KMS-11 (cell line): ENCODE data around the gene PEX3.

Experiments
- H2AFZ ChIP-seq: fragments of 200-600 bp; sonication (generic); 2 replicates; pipeline ENCODE4 v1.6.1; 2016; ENCODE audit warnings: antibody characterized with exemption, mixed run types, low read depth
- H3K27ac ChIP-seq: fragments of 200-600 bp; sonication (generic); 2 replicates; pipeline ENCODE4 v1.6.1; 2016; ENCODE audit warnings: mild to moderate bottlenecking, mixed run types
- H3K27me3 ChIP-seq: fragments of 200-600 bp; sonication (generic); 2 replicates; pipeline ENCODE4 v1.6.1; 2017; ENCODE audit warnings: mild to moderate bottlenecking, low read depth, mixed run types, moderate library complexity; ENCODE audit not compliant: insufficient read depth
- H3K36me3 ChIP-seq: fragments of 200-600 bp; sonication (generic); 2 replicates; pipeline ENCODE4 v1.6.1; 2017; ENCODE audit warnings: mild to moderate bottlenecking, mixed run types; ENCODE audit not compliant: insufficient read depth
- H3K4me1 ChIP-seq: fragments of 200-600 bp; sonication (generic); 2 replicates; pipeline ENCODE4 v1.6.1; 2016; ENCODE audit warnings: mild to moderate bottlenecking, low read depth, mixed run types; ENCODE audit not compliant: poor library complexity, severe bottlenecking
- H3K4me2 ChIP-seq: fragments of 200-600 bp; sonication (generic); 2 replicates; pipeline ENCODE4 v1.7.0; 2016; ENCODE audit warnings: mild to moderate bottlenecking, mixed run types
- H3K4me3 ChIP-seq: fragments of 200-600 bp; sonication (generic); IDR thresholded peaks from 2 replicates; pipeline ENCODE4 v1.6.1; 2017; ENCODE audit warnings: low read depth, low read length, mixed read lengths; ENCODE audit not compliant: insufficient read depth
- H3K79me2 ChIP-seq: fragments of 200-600 bp; sonication (generic); 2 replicates; pipeline ENCODE4 v1.6.1; 2016; ENCODE audit warnings: low read depth, mixed run types; ENCODE audit not compliant: insufficient read depth
- H3K9ac ChIP-seq: fragments of 200-600 bp; sonication (generic); 2 replicates; pipeline ENCODE4 v1.6.1; 2016; ENCODE audit warnings: mild to moderate bottlenecking, mixed run types
- H4K20me1 ChIP-seq: fragments of 200-600 bp; sonication (generic); 2 replicates; pipeline ENCODE4 v1.6.1; 2016; ENCODE audit warnings: mild to moderate bottlenecking, mixed run types; ENCODE audit not compliant: insufficient read depth
- CTCF ChIP-seq: fragments of 200-600 bp; sonication (generic); conservative IDR thresholded peaks from 2 replicates; pipeline ENCODE4 v1.6.1; 2017; ENCODE audit warnings: low read depth, mild to moderate bottlenecking, antibody characterized with exemption, low read length, moderate library complexity, mixed read lengths

The PEX3 gene

GRCh38 chr6:143410859-143411270 is 39.7 kb upstream of the PEX3 start:
- H3K9ac ChIP-seq: no peak overlapping the region

GRCh38 chr6:143414769-143415168 is 35.8 kb upstream of the PEX3 start:
- no peak overlapping the region for H3K9ac ChIP-seq
- H3K4me1 ChIP-seq: no peaks in the 10 kb centered on the region
- TF ChIP-seq CTCF: no peak
- no peaks in the 10 kb centered on the region for H4K20me1 ChIP-seq
- no peak overlapping the region for H2AFZ ChIP-seq
- no peaks in the 10 kb centered on the region for H3K36me3 ChIP-seq
- no peak overlapping the region for H3K4me3 ChIP-seq
- H3K27ac ChIP-seq: no peak overlapping the region
- no peak overlapping the region for H3K4me2 ChIP-seq
- no peaks in the 10 kb centered on the region for H3K27me3 ChIP-seq
- no peaks in the 10 kb centered on the region for H3K79me2 ChIP-seq

More at GRCh38 chr6:143410859-143411270, 39.7 kb upstream of the PEX3 start:
- Histone ChIP-seq H2AFZ (no peak overlapping the region), H3K27ac (no peak overlapping the region), H3K4me1 (no peaks in the 10 kb centered on the region), H3K36me3 (no peaks in the 10 kb centered on the region), H3K79me2 (no peaks in the 10 kb centered on the region), H3K4me2 (no peak overlapping the region), H3K4me3 (no peak overlapping the region), H4K20me1 (no peaks in the 10 kb centered on the region), H3K27me3 (no peaks in the 10 kb centered on the region)
- TF ChIP-seq CTCF: no peak

GRCh38 chr6:143419526-143419925 is 31.1 kb upstream of the PEX3 start:
- H3K79me2 ChIP-seq: no peaks in the 10 kb centered on the region
- H3K9ac ChIP-seq: no peak overlapping the region
- no peak for TF ChIP-seq CTCF
- H3K36me3 ChIP-seq: no peaks in the 10 kb centered on the region
- H3K4me3 ChIP-seq: no peak overlapping the region
- H3K4me2 ChIP-seq: no peak overlapping the region
- no peak overlapping the region for H2AFZ ChIP-seq
- H4K20me1 ChIP-seq: no peaks in the 10 kb centered on the region
- no peak overlapping the region for H3K27ac ChIP-seq
- no peaks in the 10 kb centered on the region for H3K4me1 ChIP-seq
- H3K27me3 ChIP-seq: no peaks in the 10 kb centered on the region

- no peaks in the 10 kb centered on the region for H3K79me2 ChIP-seq
- H3K4me2 ChIP-seq: no peak overlapping the region
- H2AFZ ChIP-seq: no peak overlapping the region
- no peaks in the 10 kb centered on the region for H3K27me3 ChIP-seq
- H3K36me3 ChIP-seq: no peaks in the 10 kb centered on the region
- no peak overlapping the region for H3K27ac ChIP-seq
- TF ChIP-seq CTCF: no peak
- no peak overlapping the region for H3K4me3 ChIP-seq
- H4K20me1 ChIP-seq: no peaks in the 10 kb centered on the region
- H3K4me1 ChIP-seq: peaks cover 3% of the 10 kb centered on the region
- no peak overlapping the region for H3K9ac ChIP-seq
Measured at GRCh38 chr6:143426026-143426425, 24.6 kb upstream of the PEX3 start.
